ENCODE results near the gene BOK.
"Not testable (repeated sequence)": the region's sequence is repeated elsewhere in the genome, so short reads cannot be mapped to it uniquely, and the experiment has no call there.

Gene BOK

GRCh38 chr2:241574911-241575623 is 16.5 kb downstream of the BOK start:
- DNase-seq: no peak

GRCh38 chr2:241575624-241576292 is 17.2 kb downstream of the BOK start:
- no peak for DNase-seq

- no peak for DNase-seq
Measured at GRCh38 chr2:241576293-241576654, 17.7 kb downstream of the BOK start.

GRCh38 chr2:241577413-241578122 is 19.0 kb downstream of the BOK start:
- no peak for DNase-seq

- no peak for DNase-seq
Measured at GRCh38 chr2:241579281-241579680, 20.7 kb downstream of the BOK start.

- DNase-seq: no peak
Measured at GRCh38 chr2:241582328-241582727, 23.8 kb downstream of the BOK start.

GRCh38 chr2:241582806-241583205 is 24.3 kb downstream of the BOK start:
- DNase-seq: no peak

GRCh38 chr2:241584436-241584835 is 25.9 kb downstream of the BOK start:
- DNase-seq: no peak

GRCh38 chr2:241586564-241587264 is 28.2 kb downstream of the BOK start:
- no peak for DNase-seq

GRCh38 chr2:241589863-241590262 is 31.3 kb downstream of the BOK start:
- not testable (repeated sequence) for DNase-seq

- not testable (repeated sequence) for DNase-seq
Measured at GRCh38 chr2:241590496-241591455, 32.2 kb downstream of the BOK start.

- no peak for DNase-seq
Measured at GRCh38 chr2:241592126-241592845, 33.7 kb downstream of the BOK start.

- DNase-seq: no peak
Measured at GRCh38 chr2:241593271-241593670, 34.7 kb downstream of the BOK start.

- no peak for DNase-seq
Measured at GRCh38 chr2:241595600-241596140, 37.1 kb downstream of the BOK start.

- DNase-seq: no peak
Measured at GRCh38 chr2:241597561-241597960, 39.0 kb downstream of the BOK start.

- no peak for DNase-seq
Measured at GRCh38 chr2:241598061-241598460, 39.5 kb downstream of the BOK start.

- DNase-seq: no peak
Measured at GRCh38 chr2:241598487-241598886, 39.9 kb downstream of the BOK start.

GRCh38 chr2:241599615-241600014 is 41.1 kb downstream of the BOK start:
- DNase-seq: no peak

- no peak for DNase-seq
Measured at GRCh38 chr2:241601841-241602240, 43.3 kb downstream of the BOK start.

- DNase-seq: no peak
Measured at GRCh38 chr2:241602720-241603119, 44.2 kb downstream of the BOK start.

GRCh38 chr2:241603686-241604085 is 45.1 kb downstream of the BOK start:
- DNase-seq: no peak
